IPS-11a (cell line): ENCODE results near the gene CRABP1.

Source experiments
- H3K4me3 ChIP-seq: one replicate; pipeline ENCODE4 v1.5.1; 2013; ENCODE audit warnings: low read depth, low read length, control low read depth

Gene CRABP1

DNA sequence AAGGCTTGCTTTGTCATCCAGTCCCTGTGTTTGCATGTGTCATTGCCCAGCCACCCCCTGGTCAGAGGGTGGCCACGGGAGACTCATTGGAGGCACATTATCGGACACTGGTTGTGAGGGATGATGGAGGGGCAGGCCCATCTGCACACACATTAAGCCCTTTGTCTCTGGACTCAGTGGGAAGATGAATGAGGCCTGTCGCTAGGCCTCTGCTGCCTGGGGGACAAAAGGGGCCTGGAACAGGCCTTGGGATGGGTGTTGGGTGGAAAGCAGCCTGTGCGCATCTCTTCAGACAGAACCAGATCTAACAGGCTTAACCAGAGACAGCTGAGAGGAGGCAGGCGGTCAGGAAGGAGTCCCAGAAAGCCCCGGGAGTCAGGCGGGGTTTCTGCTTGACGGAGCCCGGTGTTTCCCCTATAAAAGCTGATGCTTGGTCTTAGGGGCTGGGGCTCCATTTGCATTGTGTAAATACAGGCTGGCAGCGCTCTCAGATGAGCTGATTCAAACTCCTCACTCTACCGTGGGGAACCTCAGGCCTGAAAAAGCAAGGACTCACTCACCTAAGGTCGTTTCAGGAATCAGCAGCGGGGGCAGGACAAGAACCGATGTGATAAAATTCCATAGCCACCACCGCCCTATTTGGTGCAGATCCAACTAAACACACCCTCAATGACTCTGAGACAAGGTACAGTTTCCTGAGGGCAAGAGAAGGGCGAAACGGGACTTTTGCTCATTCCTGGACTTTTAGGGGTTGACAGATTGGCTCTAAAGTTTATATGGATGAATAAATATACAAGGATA lies 23.7 kb upstream of the CRABP1 start:
- H3K4me3 ChIP-seq = no peak overlapping the region

GRCh38 chr15:78317145-78317836 lies 22.9 kb upstream of the CRABP1 start:
- no peak overlapping the region for H3K4me3 ChIP-seq

GRCh38 chr15:78319588-78319987 lies 20.6 kb upstream of the CRABP1 start:
- no peak overlapping the region for H3K4me3 ChIP-seq

- no peak overlapping the region for H3K4me3 ChIP-seq
These were observed 20.0 kb upstream of the CRABP1 start for GRCh38 chr15:78320183-78320582.

DNA sequence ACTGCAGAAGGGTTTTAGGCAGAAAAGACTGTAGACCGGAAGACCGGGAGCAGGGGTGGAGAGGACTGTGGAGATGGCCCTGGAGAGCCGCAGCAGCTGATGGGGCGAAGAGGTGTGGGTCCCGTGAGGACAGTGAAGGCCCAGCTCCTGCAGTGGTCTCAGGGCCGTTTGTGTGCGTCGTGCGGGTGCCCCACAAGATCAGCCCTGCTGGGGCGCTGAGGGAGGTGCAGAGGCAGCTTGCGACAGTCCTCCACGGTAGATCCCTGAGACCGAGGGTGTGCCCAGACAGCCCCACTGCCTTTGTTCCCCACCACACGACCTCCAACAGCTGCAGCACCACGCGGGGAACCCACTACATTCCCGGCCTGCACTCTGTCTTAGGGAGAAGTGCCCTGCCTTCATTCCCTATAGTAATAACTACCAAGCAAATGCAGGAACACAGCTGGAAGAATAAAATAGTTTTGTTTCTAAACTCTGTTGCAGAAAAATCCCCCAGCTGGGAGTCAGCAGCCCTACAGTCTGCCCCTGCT lies 19.0 kb upstream of the CRABP1 start:
- no peak overlapping the region for H3K4me3 ChIP-seq

DNA sequence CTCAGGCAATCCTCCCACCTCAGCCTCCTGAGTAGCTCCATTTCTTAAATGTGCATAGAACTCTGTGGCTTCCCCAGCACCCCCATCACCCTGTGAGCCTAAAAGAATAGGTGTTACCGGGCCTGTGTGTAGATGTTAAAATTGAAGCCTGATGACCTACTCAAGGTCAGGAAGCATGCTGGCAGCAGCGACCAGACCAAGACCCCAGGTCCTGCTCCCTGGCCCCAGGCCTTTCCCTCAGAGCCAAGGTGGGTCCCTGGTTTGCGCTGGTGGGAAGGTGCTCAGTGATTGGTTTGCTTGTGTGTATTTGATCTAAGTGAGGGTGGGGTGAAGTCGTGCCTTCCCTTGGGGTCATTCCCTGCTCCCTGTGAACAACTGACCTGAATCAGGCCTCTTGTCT lies 18.4 kb upstream of the CRABP1 start:
- no peak overlapping the region for H3K4me3 ChIP-seq

GRCh38 chr15:78322243-78322642 lies 17.9 kb upstream of the CRABP1 start:
- no peak overlapping the region for H3K4me3 ChIP-seq

DNA sequence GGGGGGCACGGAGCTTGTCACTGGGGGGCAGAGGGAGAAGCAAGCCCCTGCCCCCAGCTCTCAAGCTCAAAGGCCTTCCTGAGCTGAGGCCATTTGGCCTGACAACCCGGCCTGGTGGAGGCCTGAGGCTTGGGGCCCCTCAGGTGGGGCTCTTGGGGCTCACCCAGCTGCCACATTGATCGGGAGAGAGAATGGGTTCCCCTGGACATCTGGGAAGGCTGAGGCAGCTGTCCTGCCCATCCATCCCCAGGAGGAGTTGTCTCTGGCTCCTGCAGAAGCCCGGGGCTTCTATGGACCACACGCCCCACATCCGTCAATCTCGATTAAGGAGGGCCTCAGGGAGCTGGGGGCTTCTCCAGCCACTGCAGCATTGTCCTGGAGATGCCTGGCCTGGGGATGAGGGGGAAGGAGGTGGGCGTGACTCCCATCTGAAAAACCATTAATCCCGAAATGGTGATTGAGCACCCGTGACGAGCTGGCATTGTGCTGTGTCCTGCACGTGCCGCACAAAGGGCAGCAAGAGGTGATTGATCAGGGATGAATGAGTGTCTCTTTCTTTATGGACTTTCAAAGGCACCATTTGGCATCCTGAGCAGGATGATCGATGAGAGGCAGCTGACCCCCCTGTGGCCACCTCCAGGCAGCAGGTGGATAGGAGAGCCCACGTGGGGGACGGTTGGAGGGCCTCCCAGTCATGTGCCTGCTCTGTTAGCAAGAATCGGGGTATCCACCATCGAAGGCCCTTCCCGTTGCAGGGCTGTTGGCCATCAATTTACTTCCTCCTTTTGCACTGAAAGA lies 17.2 kb upstream of the CRABP1 start:
- H3K4me3 ChIP-seq = no peak overlapping the region

- no peak overlapping the region for H3K4me3 ChIP-seq
These were observed 16.5 kb upstream of the CRABP1 start for GRCh38 chr15:78323693-78324092.

DNA sequence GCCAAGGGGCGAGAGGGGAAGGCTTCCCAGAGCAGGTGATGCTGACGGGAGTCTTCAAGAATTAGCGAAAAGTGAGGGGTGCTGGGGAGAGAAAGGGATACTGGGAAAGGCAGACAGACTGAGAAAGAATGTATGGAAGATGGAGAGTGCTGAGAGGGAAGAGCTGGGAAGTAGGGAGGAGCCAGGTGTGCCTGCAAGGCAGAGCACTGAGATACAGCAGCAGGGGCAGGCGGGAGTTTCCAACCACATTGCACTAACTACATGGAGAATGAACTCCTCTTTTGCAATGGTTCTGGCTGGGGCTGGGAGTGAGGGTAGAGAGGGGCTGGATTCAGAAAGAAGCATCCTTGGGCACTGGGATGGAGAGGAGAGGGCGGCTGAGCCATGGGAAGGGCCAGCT lies 16.0 kb upstream of the CRABP1 start:
- no peak overlapping the region for H3K4me3 ChIP-seq

DNA sequence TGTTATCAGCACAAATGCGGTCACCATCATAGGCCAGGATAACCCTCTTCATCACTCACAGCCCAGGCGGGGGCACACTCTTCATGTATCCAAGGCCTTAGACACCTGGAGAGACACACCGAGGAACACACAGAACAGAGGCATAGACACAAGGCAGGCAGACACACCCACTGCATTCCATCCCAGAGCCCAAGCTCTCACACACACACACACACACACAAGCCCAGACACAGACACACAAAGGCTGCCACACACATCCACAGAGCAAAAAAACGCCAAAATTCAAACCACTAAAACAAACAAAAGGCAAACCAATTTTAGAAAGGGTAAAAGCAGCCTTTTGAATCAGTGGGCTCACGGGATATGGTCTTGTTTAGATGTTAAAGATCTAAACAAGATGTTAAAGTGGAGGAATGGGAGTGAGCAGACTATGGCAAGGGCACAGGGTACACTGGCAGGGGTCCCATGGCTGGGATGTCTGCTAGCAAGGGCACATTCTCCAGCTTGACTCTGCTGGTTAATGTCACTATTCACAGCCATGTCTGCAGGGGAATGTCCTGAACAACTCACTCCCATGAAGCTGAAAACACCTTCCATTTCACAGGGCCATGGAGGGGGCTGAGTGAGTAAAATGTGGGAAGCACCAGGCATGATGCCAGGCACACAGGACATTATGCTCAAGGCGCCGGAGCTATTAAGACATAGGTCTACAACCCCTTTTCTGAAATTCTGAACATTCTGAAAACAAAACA lies 14.9 kb upstream of the CRABP1 start:
- no peak overlapping the region for H3K4me3 ChIP-seq

- H3K4me3 ChIP-seq = no peak overlapping the region
These were observed 12.7 kb upstream of the CRABP1 start for GRCh38 chr15:78327466-78327865.

- no peak overlapping the region for H3K4me3 ChIP-seq
These were observed 10.5 kb upstream of the CRABP1 start for GRCh38 chr15:78329625-78330024.

GRCh38 chr15:78334845-78335244 lies 5.3 kb upstream of the CRABP1 start:
- H3K4me3 ChIP-seq = no peak overlapping the region

DNA sequence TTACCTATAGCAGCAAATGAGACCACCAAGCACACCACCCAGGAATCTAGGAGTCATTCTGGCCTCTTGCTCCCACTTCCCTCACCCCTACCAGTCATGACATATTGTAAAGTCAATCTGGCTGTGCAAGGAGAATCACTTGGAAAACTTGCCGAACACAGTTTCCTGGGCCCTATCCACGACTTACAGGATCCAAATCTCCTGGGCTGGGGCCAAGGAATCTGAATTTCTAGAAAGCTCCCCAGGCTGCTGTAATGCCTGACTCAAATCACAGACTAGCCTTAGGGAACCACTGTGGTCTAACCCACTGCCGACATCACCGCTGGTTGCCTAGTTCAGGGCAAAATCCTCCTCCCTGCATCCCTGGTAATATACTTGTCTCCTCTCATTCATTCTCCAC lies 4.2 kb upstream of the CRABP1 start:
- H3K4me3 ChIP-seq = no peak overlapping the region

DNA sequence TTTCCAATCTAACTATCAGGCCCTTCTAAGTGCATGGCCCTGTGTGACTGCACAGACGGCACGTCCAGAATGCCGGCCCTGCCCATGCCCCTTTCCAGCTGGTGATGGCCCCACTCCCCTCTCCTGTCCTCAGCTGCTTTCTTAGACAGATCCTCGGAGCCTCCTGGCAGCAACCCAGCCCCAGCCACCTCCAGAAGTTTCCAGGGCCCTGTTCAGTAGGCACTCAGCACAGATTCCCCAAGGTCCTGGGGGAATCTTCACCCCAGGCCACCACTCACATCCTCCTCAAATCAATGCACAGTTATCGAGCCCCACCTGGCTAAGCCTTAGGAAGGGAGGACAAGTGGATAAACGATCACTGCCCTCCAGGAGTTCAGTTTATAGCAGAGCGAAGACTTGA lies 1.4 kb upstream of the CRABP1 start:
- H3K4me3 ChIP-seq = no peak overlapping the region

DNA sequence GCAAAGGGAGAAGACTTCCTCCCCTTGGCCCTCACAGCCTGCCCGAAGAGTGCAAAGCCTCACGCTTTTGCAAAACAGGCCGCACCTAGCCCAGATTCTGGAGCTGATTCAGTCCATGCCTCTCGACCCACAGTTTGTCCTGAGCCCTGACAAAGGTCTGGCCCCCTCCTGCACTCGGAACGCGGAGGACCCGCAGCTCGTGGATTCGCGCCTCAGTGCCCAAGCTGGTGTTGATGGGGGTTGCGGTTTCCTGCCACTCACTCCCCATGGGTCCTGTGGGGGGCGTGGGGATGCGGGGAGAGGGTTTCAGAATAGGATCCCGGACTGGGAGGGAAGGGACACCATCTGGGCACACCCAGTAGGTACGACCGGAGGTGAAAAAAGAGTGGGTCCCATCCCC lies 594 bp upstream of the CRABP1 start:
- peak overlapping the region; percentile 33 for H3K4me3 ChIP-seq

GRCh38 chr15:78341057-78341987 lies 1.2 kb downstream of the CRABP1 start:
- H3K4me3 ChIP-seq = peak overlapping the region; percentile 60

GRCh38 chr15:78342021-78342420 lies 1.9 kb downstream of the CRABP1 start:
- no peak overlapping the region for H3K4me3 ChIP-seq
